Daoy (cell line): ENCODE results near the gene GBA2. TPM values are rescaled to one million over a fixed set of nuclear protein-coding genes. Genes with fewer than 3 reads are reported as not detected.

Experiments used
- DNase-seq: peaks from one replicate; pipeline ENCODE4 v3.0.0-alpha.2; 2015; ENCODE audit warnings: low read depth
- total RNA-seq: library from RNA; depleted of rRNA; stranded (reverse); fragments of >200 nt; shearing (Covaris generic); gene quantifications from 2 replicates; pipeline ENCODE4 v1.2.3, GENCODE V29; 2014

The GBA2 gene
- total RNA-seq, 1 experiment from 2014 or later, result 23.6 TPM

DNA sequence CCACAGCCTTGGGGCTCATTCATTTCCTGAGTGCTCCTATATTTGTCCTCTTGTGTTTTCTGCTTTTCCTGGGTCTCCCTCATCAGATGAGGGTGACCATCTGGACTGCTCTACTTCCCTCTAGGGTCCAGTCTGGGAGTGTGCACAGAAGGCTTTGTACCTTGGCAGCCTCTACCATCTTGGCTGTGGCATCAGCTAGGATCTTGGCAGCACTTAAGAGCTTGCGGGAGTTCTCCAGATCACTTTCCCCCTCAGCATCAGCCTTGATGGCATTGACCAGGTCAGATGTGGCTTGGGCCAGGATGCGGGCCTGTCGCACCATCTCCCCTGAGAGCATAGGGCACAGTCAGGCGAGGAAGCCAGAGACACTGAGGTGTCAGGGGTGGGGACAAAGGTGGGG lies 32.8 kb downstream of the GBA2 start:
- DNase-seq, result no peak

DNA sequence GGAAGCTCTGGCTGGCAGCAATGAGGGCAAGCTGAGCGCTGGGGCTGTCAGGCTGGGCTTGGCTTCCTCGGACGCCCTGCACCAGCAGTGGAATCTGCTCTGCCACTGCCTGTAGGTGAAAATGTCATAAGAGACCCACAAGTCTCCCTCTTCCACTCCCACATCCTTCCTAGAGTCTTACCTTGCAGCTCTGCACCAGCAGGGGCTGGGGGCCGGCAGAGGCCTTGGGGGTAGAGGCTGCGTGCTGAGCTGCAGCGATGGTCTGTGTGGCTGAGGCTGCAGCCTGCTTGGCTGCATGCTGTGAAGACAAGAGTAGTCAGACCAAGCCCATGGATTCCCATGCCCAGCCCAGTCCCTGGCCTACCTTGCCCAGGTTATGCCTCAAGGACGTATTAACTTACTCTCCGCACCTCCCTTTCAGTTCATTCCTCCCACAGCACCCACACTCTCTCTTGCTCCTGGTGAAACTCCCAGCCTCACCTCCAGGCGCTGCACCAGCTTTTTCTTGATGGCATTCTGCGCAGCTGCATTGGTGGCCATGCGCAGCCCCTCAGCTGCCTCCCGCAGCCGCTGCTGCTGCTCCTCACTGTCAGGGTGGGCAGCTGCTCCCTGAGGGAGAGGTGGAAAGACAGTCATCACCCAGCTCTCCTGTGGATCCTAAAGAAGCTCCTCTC lies 34.3 kb downstream of the GBA2 start:
- DNase-seq, result no peak

DNA sequence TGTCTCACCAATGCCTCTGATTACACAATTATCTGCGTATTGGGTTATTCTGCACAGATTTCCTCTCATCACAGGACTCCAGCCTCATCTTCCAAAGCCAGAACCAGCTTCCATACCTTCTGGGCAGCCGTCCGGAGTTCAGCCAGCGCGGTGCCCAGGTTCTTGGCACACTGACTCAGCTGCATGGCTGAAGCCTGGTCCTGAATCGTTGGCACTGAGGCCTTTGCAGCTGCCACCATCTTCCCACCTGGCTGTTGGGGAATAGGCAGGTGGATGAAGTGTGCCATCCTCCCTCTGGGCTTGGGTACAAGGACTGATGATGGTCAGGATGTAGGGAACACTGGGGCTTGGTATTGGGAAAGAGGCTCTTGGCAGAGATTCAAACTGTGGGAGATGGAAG lies 34.9 kb downstream of the GBA2 start:
- DNase-seq, result no peak

DNA sequence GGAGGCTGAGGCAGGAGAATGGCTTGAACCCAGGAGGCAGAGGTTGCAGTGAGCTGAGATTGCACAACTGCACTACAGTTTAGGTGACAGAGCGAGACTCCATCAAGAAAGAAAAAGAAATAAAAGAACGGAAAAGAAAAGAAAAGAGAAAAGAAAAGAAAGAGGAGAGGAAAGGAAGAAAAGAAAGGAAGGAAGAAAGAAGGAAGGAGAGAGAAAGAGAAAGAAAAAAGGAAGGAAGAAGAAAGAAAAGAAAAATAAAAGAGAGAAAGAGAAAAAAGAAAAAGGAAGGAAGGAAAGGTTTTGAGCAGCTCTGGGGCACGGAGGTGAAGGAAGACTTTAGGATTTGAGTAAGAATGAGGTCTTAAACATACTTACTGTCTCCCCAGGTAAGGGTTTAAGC lies 35.5 kb downstream of the GBA2 start:
- DNase-seq, result no peak

DNA sequence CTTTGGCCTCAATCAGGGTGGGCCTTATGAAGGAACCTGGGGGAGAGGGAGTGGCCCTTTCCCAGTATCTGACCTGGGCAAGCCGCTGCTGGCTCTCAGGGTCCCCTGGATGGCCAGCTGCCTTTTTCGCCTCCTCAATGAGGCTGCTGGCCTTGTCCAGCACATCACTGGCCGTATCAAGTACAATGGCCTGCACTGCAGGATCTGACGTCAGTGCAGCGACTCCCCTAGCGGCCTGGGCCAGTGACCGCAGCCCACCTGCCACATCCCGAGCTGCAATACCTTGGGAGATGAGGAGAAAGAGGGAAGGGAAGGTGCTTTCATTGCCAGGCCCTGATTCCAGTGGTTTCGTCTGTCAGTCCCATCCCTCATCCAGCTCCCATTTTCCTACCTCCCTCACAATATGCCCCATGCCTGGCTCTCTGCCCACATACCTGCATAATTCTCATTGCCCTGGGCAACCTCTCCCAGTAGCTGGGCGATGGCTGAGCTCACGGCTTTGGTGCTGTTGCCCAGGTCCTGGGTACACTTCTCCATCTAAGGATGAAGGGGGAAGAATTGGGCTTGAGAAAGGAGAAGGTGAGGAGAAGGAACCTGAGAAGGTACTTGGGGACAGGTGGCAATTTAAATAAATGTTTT lies 36.1 kb downstream of the GBA2 start:
- DNase-seq, result no peak

DNA sequence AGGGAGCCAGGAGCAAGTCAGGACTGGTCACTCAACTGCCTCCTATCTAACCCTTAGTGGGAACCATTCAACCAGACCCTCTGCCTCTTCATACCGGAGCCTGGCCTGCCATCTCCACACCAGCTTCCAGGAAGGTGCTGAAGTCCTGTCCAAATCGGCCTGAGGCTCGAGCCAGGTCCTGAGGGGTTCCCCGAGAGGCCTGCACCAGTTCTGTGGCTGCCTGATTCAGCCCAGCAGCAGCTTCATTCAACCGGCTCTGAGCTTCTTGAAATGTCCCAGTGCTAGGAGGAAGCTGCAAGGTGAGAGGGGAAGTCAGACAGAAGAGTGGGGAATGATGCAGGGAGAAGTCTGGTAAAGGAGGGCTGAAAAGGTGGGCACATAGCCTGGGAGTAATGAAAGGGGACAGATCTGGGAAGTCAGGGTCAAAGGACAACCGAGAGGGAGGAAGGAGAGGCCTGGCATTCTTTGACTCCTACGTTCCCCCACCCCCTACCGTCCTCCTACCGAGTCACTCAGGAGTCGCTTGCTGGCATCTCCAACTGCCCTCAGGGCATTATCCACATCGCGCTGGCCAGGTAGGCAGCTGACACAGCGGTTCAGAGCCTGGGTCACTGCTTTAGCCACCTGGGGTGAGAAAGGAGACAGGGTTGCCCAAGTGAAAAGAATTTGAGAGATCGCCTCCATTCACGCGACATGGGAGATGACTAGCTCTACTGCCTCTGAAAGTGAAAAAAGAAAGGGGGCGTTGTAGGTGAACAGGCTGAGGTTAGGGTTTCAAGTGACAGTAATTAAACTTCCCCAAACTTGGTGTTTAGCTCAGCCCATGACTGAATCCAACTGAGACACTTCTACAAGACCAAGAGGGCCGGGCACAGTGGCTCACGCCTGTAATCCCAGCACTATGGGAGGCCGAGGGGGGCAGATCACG lies 37.3 kb downstream of the GBA2 start:
- DNase-seq, result no peak

DNA sequence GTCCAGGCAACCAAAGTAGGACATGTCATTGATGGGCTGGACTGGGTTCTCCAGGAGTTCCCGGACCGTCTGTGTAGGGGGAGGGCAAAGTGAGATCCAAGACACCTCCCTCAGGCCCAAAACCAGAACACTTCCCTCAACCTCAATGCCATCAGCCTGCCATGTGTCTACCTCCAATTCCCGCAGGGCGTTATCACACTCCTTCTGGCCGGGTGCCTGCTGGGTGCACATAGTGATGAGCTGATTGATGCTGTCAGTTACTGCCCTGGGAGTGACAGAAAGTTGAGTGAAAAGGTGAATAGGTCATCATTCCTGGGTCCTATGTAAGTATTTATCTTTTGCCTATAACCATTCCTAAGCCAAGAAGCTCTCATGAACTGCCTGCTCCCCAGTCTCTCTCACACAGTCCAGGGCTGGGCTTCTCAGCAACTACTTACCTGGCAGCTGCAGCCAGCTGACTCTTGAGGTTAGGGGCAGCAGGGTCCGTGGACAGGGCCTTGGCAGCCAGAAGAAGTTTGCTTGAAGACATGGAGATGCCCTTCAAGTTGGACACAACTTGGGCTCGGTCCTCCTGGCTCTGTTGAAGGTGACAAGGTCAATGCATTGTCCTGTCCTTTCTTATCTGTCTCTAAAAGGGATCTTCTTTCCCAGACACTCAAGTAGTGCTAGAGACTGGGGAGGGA lies 38.1 kb downstream of the GBA2 start:
- no peak for DNase-seq

DNA sequence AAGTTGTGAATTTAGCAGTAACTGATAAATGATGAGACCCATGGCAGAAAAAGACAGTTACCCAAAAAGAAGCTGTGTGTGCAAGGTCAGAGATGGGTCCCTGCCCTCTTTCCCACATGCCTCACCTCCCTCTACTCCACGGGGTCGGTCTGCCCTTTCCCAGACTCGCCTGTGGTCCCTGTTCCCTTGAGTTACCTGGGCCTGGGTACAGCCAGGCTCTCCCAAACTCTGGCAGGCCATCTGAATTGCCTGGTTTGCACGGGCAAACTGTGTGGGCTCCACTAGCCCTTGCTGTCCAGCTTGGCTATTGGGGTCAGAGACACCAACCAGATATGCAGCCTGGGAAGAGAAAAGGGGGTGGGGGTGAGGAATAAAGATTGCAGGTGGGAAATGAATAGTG lies 40.9 kb downstream of the GBA2 start:
- no peak for DNase-seq

DNA sequence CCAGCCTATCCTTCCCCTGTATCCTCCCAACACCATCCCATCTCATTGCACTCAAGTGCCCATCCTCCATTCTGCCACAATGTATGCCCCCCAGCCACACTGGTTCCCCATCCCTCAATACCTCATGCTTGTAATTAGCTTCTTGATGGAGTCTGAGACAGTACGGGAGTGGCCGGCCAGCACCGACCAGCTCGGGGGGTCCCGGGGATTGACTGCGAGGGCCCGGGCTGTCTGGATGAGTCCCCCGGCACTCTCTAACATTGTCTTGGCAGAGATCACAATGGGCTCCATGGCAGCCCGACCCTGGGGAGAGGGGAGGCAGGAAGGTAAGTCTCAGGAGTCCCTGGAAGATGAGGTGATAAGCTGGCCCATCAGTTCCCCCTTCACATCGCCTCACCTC lies 42.1 kb downstream of the GBA2 start:
- DNase-seq, result no peak

DNA sequence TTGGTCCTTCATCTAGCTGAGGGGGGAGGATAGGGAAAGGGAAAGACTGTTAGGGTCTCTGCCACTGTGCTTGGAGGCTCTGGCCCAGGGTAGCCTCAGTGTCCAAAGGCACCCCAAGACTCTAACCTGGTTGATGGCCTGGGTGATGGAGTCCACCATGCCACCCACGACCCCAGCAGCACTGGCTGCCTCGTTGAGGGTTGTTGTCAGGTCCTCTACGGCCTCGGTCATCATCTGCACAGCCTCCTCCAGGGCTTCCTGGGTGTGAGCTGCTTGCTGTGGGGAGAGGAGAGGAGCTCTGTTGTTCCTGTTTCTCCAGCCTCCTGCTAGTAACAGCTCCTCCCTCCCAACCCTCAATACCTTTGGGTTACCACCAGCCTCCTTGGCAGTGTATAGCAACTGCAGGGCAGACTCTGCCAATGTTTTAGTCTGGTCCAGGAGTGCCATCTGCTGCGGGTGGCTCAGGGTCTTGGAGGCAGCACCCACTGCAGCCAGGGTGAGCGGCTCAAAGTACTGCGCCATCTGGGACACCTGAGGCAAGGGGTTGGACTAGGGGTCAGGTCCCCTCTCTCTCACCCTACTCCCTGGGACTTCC lies 43.1 kb downstream of the GBA2 start:
- no peak for DNase-seq

DNA sequence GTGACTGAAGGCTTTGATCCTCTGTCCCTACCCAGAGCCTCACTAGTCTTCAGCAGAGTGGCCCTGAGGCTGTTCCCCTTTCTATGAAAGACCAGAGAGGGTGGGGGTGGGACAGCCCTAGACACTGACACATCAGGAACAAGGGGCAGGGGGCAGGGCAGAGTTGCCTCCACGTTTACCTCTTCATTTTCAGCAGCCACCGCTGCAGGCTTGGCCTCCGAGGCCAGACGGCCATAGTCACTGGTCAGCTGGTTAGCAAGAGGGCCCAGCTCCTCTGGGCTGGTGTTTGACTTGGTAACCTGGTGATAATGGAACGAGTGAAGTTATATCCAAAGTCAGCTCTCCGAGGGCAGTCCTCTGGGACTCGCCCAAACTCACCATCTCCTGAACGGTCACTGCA lies 43.7 kb downstream of the GBA2 start:
- no peak for DNase-seq

DNA sequence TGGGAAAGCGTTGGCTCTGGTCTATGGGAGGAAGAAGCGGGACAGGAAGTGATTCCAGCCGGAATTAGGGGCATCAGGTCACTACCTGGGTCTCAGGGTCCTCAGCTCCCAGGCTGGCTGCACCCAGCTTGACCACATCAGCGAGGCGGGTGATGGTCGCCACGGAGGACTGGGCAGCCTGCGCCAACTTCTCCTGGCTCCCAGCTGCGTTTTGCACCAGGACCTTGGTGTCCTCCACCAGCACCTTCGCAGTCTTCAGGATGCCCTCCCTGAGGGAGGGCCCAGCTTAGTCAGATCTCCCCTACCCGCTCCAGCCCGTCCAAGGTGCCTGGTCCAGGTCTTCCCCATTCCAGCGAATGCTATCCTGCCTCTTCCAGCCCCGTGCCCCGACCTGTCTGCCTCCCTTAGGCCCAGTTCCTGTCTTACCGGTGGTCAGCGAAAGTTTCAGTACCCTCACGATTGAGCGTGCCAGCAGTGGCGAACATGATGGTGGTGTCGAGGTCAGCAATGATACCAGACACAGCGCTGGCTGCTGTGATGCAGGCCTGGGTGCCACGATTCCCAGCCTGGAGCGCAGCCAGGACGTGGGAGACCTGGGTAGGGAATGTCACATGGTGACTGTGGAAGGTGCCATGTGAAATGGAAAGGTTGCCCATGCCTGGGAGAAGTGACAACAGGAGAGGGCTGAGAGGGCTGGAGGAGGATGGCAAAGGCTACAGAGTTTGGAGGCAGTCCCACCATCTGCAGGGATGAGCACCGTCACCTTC lies 44.9 kb downstream of the GBA2 start:
- no peak for DNase-seq

DNA sequence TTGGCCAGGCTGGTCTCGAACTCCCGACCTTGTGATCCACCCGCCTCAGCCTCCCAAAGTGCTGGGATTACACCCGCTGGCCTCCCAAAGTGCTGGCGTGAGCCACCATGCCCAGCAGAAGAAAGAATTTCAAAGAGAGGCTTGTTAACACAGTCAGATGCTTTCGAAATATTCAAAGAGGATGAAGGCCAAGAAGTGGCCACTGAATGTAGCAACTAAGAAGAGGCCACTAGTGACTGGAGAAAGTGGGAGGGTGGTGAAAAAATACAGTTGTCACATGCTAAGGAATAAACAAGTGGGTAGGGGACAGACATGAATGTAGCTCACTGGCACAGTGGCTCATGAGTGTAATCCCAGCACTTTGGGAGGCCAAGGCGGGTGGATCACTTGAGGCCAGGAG lies 46.3 kb downstream of the GBA2 start:
- no peak for DNase-seq

DNA sequence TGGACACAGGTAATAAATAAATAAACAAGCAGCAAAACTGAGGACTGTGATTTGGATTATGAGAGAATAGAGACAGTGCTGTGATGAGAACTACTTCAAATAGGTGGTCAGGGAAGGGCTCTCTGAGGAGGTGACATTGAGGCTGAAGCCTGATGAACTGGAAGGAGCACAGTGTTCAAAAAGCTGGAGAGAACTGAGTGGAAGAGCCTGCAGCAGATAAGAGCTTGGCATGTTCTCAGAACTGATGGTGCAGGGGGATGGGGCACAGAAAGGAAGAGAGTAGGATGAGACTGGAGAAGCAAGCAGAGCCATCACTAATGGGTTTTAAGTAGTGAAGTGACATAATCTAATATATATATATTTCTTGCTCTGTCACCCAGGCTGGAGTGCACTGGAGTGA lies 48.1 kb downstream of the GBA2 start:
- DNase-seq, result no peak

DNA sequence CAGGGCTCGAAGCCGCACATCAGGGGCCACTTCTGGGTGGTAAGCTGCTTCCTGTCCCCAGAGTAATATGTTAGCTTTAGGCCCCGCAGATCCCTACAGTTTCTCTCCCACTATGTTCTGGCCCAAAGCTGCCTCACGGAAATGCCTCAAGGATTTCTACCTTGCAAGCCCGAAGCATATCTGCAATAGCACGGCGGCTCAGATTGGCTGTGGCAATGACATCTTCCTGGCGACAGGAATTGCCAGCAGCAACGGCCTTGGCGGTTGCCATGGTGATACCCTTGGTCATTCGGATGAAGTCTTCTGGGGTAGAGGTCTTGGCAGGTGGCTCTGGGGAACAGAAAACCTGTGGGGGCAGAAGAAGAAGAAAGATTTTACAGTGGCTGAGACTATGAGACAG lies 49.0 kb downstream of the GBA2 start:
- DNase-seq, result no peak

DNA sequence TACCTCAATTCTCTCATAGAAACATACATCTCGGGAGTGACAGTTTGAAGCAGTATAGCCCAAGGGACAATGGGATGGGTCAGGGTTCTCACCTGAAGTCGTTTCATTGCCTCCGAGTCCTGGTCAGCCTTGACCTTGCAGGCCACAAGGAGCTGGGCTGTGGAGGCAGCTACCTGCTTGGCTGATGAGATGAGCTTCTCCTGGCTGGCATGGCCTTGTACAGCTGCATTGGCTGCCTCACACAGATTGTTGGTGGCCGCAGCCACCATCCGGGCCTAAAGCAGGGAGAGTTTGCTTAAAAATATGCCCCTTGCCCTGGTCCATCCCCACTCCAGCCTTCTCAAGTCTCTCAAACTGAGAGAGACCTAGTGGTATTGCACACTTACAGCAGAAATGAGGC lies 50.8 kb downstream of the GBA2 start:
- DNase-seq, result no peak

DNA sequence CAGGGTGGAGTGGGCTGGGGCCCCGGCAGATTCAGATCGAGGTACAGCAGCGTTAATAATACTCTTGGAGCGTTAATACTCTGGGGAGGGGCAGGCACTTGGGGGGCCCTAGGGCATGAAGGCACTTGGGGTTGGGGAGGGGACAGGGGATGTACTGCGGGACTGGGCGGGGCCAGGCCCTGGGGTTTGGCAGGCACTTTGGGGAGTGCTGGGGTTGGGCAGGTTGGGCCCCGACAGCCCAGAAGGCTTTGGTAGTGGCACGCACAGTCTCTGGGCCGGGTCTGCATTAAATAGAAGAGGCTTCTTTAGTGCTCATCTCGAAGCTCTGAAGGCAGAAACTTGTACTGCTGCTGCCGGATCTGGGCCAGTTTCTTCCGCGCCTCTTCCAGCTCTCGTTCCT lies 51.5 kb downstream of the GBA2 start:
- no peak for DNase-seq

DNA sequence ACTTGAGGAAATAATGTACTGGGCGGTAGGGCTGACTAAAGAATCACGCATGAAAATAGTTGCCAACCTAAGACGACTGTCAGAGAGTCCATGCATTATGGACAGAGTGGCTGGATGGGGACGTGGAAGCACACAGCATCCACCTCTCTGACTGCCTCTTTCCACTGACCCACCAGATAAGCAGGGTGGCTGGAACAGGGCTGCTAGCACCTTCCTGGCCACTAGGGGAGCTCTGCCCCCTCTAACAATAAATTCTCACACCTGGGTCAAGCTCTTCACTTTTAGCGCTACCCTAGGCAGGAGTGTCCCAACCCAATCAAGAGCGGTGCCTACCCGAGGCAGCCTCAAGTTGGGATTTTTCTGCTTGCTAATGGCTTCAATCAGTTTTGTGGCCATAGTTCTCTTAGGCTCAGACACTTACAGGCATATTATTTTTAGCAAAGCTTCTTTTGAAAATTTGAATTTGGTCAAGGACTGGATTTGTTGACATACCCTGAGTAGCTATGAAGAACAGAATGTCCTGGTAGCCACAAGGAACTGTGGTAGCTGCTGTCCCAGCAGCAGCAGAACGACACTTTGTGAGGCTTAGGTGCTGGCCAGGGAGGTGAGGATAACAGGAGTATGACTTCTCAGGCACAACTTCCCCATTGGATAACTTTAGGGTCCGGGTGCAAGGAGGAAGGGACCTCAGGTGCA lies 52.4 kb downstream of the GBA2 start:
- peak; percentile 58 for DNase-seq

DNA sequence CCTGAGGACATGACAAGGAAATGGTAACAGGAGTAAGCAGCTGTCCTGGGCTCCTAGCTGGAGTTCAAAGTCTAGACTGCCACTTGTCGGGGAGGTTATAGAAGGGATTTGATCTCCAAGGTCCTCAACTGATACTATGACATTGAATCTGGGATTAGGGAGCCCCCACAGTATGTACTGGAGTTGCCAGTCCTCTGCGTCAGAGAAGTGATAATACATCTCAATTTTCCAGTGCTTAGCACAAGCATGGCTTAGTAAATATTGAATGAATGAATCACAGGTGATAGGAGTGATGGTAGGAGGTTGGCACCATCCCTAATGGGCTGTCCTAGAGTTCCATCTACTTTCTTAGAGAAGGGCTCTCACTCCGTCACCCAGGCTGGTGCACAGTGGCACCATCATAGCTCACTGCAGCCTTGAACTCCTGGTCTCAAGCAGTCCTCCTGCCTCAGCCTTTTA lies 53.1 kb downstream of the GBA2 start:
- DNase-seq, result no peak

DNA sequence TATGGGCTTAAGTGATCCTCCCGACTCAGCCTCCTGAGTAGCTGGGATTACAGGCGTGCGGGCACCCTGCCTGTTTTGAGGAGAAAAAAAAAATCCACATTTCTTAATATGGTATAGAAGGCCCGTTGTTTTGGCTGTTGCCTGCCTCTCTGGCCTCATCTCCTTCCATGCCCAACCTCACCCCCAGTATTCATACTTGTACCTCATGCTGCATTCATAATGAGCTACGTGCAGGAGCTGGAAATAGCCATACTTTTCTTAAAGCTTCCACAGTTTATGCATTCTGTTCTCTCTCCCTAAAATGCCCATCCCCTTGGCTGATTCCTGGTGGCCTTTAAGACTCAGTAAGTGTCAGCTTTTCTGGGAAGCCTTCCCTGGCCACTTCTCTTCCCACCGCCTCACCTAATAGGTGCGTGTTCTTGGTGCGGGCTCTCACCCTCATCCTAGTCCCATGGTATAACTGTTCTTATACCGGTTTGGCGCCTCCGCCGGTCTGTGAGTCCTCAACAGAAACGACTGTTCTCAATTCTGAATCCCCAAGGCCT lies 57.2 kb downstream of the GBA2 start:
- DNase-seq, result no peak
